ENCODE results near the gene CAMTA1. TPM values are rescaled to one million over a fixed set of nuclear protein-coding genes. Genes with fewer than 3 reads are reported as not detected.
A peak's percentile ranks its signal among the peaks of the same experiment; 100 is the strongest.

Gene CAMTA1
- total RNA-seq, 1 experiment from 2014 or later = 85.2 TPM

- BruUV-seq (replicated peaks) = no TSS peak
- Histone ChIP-seq H3K4me3 (ENCODE audit: low read depth, low read length, poor library complexity, severe bottlenecking) (no peak overlapping the region), H3K27ac (ENCODE audit: low read depth, low read length, poor library complexity, severe bottlenecking) (no peak overlapping the region), H3K36me3 (ENCODE audit: insufficient read depth, low read length, poor library complexity, severe bottlenecking) (peaks cover 24% of the 10 kb centered on the region), H3K9me3 (ENCODE audit: low read depth, low read length, poor library complexity, severe bottlenecking) (no peaks in the 10 kb centered on the region), H3K27me3 (replicated peaks; ENCODE audit: insufficient read depth, low read depth, low read length, poor library complexity) (no peaks in the 10 kb centered on the region), H3K4me1 (ENCODE audit: insufficient read depth, low read length, poor library complexity, severe bottlenecking) (peaks cover 5% of the 10 kb centered on the region)
- TF ChIP-seq CTCF (conservative IDR thresholded peaks at IDR 0.05; ENCODE audit: low read depth, low read length) (no peak), EZH2 (IDR thresholded peaks at IDR 0.05; ENCODE audit: borderline replicate concordance, low read depth, low read length, poor library complexity, severe bottlenecking) (no peak)
- intact Hi-C loops (cut with micrococcal nuclease; ENCODE audit: unreplicated experiment) = no loop called here
- POLR2A ChIA-PET (ENCODE audit: low non-redundant PET) = no interaction called here
- CTCF ChIA-PET = no interaction called here
- DNase-seq (ENCODE audit: low spot score) = no peak
Measured at GRCh38 chr1:7778133-7778628, 992.9 kb downstream of the CAMTA1 start.

DNA sequence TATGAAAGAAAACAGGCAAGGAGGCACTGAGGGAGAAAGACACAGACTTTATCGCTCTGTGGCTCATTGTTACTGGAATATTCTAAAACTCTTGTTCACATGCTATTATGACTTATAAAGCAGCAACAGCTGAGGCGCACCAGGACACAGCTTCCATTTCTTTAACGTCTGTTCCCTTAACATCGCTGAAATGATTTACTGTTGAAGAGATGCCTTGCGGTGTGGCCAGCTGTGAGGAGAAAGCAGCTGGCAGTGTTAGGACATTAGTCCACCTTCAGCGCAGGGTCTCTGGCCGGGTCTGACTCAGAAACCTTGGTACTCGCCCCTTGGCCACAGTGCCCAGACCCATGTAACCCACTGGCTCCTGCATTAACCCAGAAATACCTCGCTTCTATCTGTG, 995.7 kb downstream of the CAMTA1 start:
- TSS peak; percentile 28 for BruUV-seq (replicated peaks)
- intact Hi-C loops (cut with micrococcal nuclease; ENCODE audit: unreplicated experiment) = no loop called here
- CTCF ChIA-PET = no interaction called here

DNA sequence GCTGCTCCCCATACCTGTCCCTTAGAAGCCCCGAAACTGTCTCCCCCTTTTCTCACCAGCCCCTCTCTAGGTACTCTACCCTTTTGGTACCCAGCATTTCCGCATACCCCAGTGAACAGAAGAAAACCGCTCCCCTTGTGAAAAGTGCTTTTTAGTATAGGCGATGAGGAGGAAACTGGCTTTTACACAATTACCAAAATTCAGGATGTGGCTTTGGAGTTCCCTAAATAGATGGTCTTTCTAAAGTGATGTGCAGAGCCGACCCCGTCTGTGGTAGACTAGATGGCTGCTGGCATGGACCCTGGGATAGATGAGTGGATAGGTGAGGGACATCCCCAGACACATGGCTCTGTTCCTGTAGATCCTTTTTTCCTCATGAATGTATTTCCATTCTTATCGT, 996.2 kb downstream of the CAMTA1 start:
- CTCF ChIA-PET = no interaction called here
- POLR2A ChIA-PET (ENCODE audit: low non-redundant PET) = no interaction called here
- H3K4me1 ChIP-seq (ENCODE audit: insufficient read depth, low read length, poor library complexity, severe bottlenecking) = peaks cover 5% of the 10 kb centered on the region
- H3K27ac ChIP-seq (ENCODE audit: low read depth, low read length, poor library complexity, severe bottlenecking) = no peak overlapping the region
- H3K9me3 ChIP-seq (ENCODE audit: low read depth, low read length, poor library complexity, severe bottlenecking) = no peaks in the 10 kb centered on the region
- no peaks in the 10 kb centered on the region for H3K27me3 ChIP-seq (replicated peaks; ENCODE audit: insufficient read depth, low read depth, low read length, poor library complexity)
- no peak for TF ChIP-seq EZH2 (IDR thresholded peaks at IDR 0.05; ENCODE audit: borderline replicate concordance, low read depth, low read length, poor library complexity, severe bottlenecking)
- no peak for TF ChIP-seq CTCF (conservative IDR thresholded peaks at IDR 0.05; ENCODE audit: low read depth, low read length)
- intact Hi-C loops (cut with micrococcal nuclease; ENCODE audit: unreplicated experiment) = no loop called here
- no peak for DNase-seq (ENCODE audit: low spot score)
- BruUV-seq (replicated peaks) = no TSS peak
- no peak overlapping the region for H3K4me3 ChIP-seq (ENCODE audit: low read depth, low read length, poor library complexity, severe bottlenecking)
- H3K36me3 ChIP-seq (ENCODE audit: insufficient read depth, low read length, poor library complexity, severe bottlenecking) = peaks cover 24% of the 10 kb centered on the region

More for the DNA sequence above, 995.7 kb downstream of the CAMTA1 start:
- TF ChIP-seq CTCF (conservative IDR thresholded peaks at IDR 0.05; ENCODE audit: low read depth, low read length) (no peak), EZH2 (IDR thresholded peaks at IDR 0.05; ENCODE audit: borderline replicate concordance, low read depth, low read length, poor library complexity, severe bottlenecking) (no peak)
- H3K27me3 ChIP-seq (replicated peaks; ENCODE audit: insufficient read depth, low read depth, low read length, poor library complexity) = no peaks in the 10 kb centered on the region
- H3K4me3 ChIP-seq (ENCODE audit: low read depth, low read length, poor library complexity, severe bottlenecking) = no peak overlapping the region
- peaks cover 24% of the 10 kb centered on the region for H3K36me3 ChIP-seq (ENCODE audit: insufficient read depth, low read length, poor library complexity, severe bottlenecking)
- peaks cover 5% of the 10 kb centered on the region for H3K4me1 ChIP-seq (ENCODE audit: insufficient read depth, low read length, poor library complexity, severe bottlenecking)
- H3K27ac ChIP-seq (ENCODE audit: low read depth, low read length, poor library complexity, severe bottlenecking) = no peak overlapping the region
- POLR2A ChIA-PET (ENCODE audit: low non-redundant PET) = no interaction called here
- DNase-seq (ENCODE audit: low spot score) = no peak
- no peaks in the 10 kb centered on the region for H3K9me3 ChIP-seq (ENCODE audit: low read depth, low read length, poor library complexity, severe bottlenecking)

Data from A673 (cell line).